GM21515 (cell line): ENCODE data around the gene CARD16.
"Not testable (repeated sequence)": the region's sequence is repeated elsewhere in the genome, so short reads cannot be mapped to it uniquely, and the experiment has no call there.

Experiments
- ATAC-seq: cut with Tn5 transposase; IDR thresholded peaks from one replicate; pipeline ENCODE4 v1.9.1; 2021; ENCODE audit not compliant: unreplicated experiment

The CARD16 gene

GRCh38 chr11:105044557-105045524, at the start of gene CARD16:
Gene CARD16 (minus strand): TSS chr11:105045335. CDS start chr11:105045297, 38 bp downstream.
- peak; percentile 100 for ATAC-seq

GRCh38 chr11:105092256-105093239, 47.4 kb upstream of the CARD16 start:
- no peak for ATAC-seq

- ATAC-seq: no peak
These were observed 36.4 kb upstream of the CARD16 start for GRCh38 chr11:105081412-105082150.

- ATAC-seq: not testable (repeated sequence)
These were observed 35.2 kb upstream of the CARD16 start for GRCh38 chr11:105080171-105080906.

GRCh38 chr11:105078283-105078682, 33.1 kb upstream of the CARD16 start:
- ATAC-seq: no peak

GRCh38 chr11:105077141-105077790, 32.1 kb upstream of the CARD16 start:
- ATAC-seq: not testable (repeated sequence)

GRCh38 chr11:105074166-105074530, 29.0 kb upstream of the CARD16 start:
- ATAC-seq: no peak

GRCh38 chr11:105073456-105074165, 28.5 kb upstream of the CARD16 start:
- ATAC-seq: no peak

- ATAC-seq: not testable (repeated sequence)
These were observed 26.9 kb upstream of the CARD16 start for GRCh38 chr11:105072080-105072479.

- no peak for ATAC-seq
These were observed 26.1 kb upstream of the CARD16 start for GRCh38 chr11:105071089-105071732.

GRCh38 chr11:105070306-105070705, 25.2 kb upstream of the CARD16 start:
- no peak for ATAC-seq

- not testable (repeated sequence) for ATAC-seq
These were observed 24.6 kb upstream of the CARD16 start for GRCh38 chr11:105069749-105070148.

GRCh38 chr11:105063245-105063941, 18.3 kb upstream of the CARD16 start:
- not testable (repeated sequence) for ATAC-seq

- ATAC-seq: no peak
These were observed 12.3 kb upstream of the CARD16 start for GRCh38 chr11:105057432-105057831.

- no peak for ATAC-seq
These were observed 11.3 kb upstream of the CARD16 start for GRCh38 chr11:105056446-105056845.

- ATAC-seq: no peak
These were observed 9.8 kb upstream of the CARD16 start for GRCh38 chr11:105054723-105055493.

GRCh38 chr11:105052487-105052886, 7.4 kb upstream of the CARD16 start:
- no peak for ATAC-seq
